Endothelial cell of hepatic sinusoid (primary cell): ENCODE results near the gene CALM3.

Source experiments
- in situ Hi-C: cut with HindIII; loops from 2 replicates; pipeline ENCODE4 v1.10.0; 2017; ENCODE audit warnings: low sequenced_read_pairs

Gene CALM3

GRCh38 chr19:46614114-46614722 is 13.1 kb downstream of the CALM3 start:
- in situ Hi-C loops = no loop called here

GRCh38 chr19:46615966-46616365 is 14.8 kb downstream of the CALM3 start:
- in situ Hi-C loops = no loop called here

GRCh38 chr19:46616631-46617322 is 15.6 kb downstream of the CALM3 start:
- in situ Hi-C loops = no loop called here

GRCh38 chr19:46617601-46618000 is 16.5 kb downstream of the CALM3 start:
- in situ Hi-C loops = no loop called here

- in situ Hi-C loops = no loop called here
Observed at GRCh38 chr19:46618670-46619231, 17.6 kb downstream of the CALM3 start.

- in situ Hi-C loops = no loop called here
Observed at GRCh38 chr19:46620267-46620666, 19.1 kb downstream of the CALM3 start.

- in situ Hi-C loops = no loop called here
Observed at GRCh38 chr19:46620716-46621115, 19.6 kb downstream of the CALM3 start.

GRCh38 chr19:46621191-46622117 is 20.3 kb downstream of the CALM3 start:
- in situ Hi-C loops = no loop called here

- in situ Hi-C loops = no loop called here
Observed at GRCh38 chr19:46622118-46622446, 21.0 kb downstream of the CALM3 start.

GRCh38 chr19:46623915-46624502 is 22.9 kb downstream of the CALM3 start:
- in situ Hi-C loops = no loop called here

GRCh38 chr19:46624958-46625661 is 24.0 kb downstream of the CALM3 start, which contains the start of gene PTGIR:
TSS of gene PTGIR (minus strand) at chr19:46625089. CDS start at chr19:46624225, 864 bp downstream.
- in situ Hi-C loops = loop anchor here (5.0 kb wide), 1 partner anchor 37 kb away; the partner anchor contains the start of gene DACT3

GRCh38 chr19:46625731-46626130 is 24.6 kb downstream of the CALM3 start:
- in situ Hi-C loops = loop anchor here (5.0 kb wide), 1 partner anchor 37 kb away; the partner anchor contains the start of gene DACT3

- in situ Hi-C loops = loop anchor here (5.0 kb wide), 1 partner anchor 36 kb away; the partner anchor contains the start of gene DACT3
Observed at GRCh38 chr19:46626446-46626845, 25.3 kb downstream of the CALM3 start.

GRCh38 chr19:46628970-46629369 is 27.8 kb downstream of the CALM3 start:
- in situ Hi-C loops = loop anchor here (5.0 kb wide), 1 partner anchor 33 kb away; the partner anchor contains the start of gene DACT3

GRCh38 chr19:46629546-46630025 is 28.5 kb downstream of the CALM3 start:
- in situ Hi-C loops = loop anchor here (5.0 kb wide), 1 partner anchor 33 kb away; the partner anchor contains the start of gene DACT3

GRCh38 chr19:46630586-46631205 is 29.6 kb downstream of the CALM3 start:
- in situ Hi-C loops = no loop called here

- in situ Hi-C loops = no loop called here
Observed at GRCh38 chr19:46631481-46631880, 30.4 kb downstream of the CALM3 start.

GRCh38 chr19:46633130-46633529 is 32.0 kb downstream of the CALM3 start:
- in situ Hi-C loops = no loop called here

GRCh38 chr19:46634045-46634655 is 33.0 kb downstream of the CALM3 start:
- in situ Hi-C loops = no loop called here
